Stimulated activated CD4-positive, alpha-beta T cell treated with anti-CD3 and anti-CD28 coated beads, Interleukin-1b, Interleukin-23, amount 100 ng/mL, for 1 hour (primary cell): ENCODE data around the gene GLG1.
A peak's percentile ranks its signal among the peaks of the same experiment; 100 is the strongest.

ENCODE experiments used
- DNase-seq, 2 donors: peaks; one replicate each; pipeline ENCODE4 v3.0.0-alpha.2; 2020; ENCODE audit warnings: low read depth in 2 of 2

Gene GLG1

DNA sequence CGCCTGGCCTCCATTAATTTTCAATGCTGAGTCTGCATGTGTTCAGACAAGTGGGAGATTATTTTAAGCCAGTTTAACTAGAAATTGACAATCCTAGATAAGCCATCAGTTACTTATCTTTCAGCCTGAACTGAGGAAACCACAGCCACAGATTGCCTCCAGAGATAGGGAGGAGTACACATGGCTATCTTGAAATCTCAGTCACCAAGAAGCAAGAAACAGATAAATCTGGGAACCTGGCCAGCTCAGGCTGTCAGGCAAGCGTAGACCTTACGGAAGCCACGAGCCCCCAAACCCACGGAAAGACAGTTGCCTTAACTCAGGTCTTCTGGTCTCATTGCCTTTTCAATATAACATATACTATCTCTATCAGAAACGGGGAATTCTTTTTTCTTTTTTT is 2.0 kb upstream of the GLG1 start:
- no peak for DNase-seq

DNA sequence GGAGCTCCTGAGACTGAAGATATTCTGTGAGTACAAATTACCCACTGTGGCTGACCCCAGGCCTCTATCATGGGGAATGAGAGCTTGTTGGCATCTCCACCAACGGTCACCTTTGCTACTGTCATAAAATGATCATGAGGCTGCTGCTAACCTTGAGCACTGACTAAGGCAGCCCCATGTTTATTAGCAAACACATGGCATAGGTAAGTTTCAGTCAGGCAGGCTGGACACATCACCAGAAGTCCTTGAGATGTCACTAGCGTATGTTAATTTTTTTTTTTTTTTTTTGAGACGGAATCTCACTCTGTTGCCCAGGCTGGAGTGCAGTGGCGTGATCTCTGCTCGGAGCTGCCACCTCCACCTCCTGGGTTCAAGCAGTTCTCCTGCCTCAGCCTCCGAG is 1.5 kb upstream of the GLG1 start:
- no peak for DNase-seq

DNA sequence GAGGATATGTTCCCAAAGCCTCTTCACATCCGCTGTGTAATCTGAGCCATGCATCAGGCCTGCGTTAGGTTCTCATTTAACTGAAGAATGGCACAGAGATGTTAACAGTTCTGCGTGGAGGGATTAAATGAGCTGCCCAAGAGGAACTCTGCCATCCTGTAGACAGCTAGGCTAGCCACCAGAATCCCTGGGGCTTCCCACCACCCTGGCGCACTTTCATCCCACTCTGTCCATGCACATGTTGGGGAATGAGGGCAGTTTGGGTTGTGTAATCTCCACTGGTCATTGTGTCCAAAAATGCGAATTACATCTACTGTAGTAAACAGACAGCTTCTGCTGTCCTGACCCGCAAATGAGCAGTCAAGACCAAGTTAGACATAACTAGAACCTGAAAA is 1.0 kb upstream of the GLG1 start:
- DNase-seq, result no peak

DNA sequence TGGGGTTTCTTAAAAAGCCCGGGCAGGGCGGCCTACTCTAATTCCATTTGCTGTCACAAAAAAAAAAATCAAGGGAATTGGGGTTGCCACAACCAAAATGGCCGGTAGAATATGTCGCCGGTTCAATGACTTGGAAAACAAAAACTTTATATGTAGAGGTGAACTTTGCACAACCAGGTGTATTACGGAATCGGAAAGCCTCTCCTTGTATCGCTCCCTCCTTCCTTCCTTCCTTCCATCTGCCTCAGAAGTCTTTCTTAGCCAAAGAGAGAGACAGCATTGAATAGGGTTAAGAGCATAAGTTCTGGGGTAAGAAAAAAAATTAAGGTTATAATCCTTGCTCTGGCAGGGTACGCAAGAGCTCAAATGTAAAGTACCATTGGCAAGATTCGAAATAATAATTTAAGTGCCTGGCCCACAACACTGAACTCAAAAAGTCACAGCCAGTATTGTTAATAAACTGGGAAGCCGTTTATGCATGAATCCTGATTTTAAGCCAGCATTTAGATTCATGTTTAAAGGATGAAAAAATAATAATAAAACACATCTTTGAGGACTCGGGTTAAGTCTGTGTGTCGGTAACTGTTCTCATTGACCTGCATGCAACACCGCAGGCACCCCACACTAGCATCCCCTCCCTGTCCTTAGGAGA is 522 bp upstream of the GLG1 start:
- no peak for DNase-seq

DNA sequence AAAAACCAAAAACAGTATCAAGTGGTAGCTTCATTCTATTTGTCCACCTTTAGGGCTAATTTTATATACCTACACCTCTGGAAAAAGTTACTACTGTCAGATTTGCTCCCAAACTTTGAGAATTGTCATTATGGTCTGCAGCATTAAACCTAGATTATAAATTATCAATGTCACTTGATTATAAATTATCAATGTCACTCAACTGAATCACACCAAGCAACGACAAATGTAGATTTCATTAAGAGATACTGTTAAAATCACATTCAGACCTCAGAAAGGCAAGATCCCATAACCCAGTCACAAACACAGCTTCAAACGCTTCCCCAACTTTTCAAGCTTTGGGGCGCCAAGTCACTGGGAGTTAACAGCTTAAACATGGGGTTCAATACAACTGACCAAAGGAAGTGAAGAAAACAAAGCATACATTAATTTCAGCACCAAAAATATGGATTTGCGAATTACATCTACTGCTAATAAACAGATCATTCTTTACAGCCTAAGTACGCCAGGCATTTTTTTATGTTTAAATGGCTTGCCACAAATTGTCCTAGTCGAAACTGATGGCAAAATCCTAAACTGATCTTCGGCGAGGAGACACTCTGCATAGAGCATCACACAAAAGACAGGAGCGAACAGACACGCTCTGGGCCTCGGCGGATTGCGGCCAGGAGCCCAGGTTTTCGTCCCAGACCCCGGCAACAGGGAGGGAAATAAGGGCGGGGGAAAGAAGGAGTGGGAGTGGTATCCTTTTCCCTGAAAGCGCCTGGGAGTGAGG is 981 bp downstream of the GLG1 start:
- no peak for DNase-seq

DNA sequence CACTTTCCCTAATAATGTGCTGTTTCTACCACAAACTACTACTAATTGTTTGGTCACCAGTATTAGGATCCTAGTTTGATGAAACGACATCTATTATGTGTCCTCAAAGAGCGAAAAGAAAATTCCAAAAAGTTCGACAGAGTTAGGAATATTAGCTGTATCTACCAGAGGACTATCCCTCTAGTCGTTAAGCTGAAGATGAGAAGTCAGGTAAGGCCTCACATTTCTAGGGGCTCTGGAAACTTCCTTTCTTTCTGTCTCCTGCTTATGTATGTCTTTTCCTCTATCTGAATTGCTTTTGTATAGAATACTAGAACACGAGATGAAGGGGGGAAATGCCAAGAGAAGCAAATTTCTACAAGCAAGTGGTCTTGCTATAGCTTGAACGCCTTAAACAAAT is 1.6 kb downstream of the GLG1 start:
- no peak for DNase-seq

DNA sequence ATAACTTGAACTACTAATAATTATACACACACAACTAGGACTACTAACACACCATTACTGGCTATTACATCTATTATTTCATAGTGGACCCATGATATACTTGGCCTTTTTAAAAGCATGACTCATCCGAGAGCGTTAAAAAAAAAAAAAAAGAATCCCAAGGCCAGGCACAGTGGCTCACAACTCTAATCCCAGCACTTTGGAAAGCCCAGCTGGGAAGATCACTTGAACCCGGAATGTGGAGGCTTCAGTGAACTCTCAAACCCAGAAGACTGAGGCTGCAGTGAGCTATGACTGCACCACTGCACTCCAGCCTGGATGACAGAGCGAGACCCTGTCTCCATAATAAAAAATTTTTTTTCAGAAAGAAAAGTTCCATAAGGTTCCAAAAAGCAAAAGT is 3.1 kb downstream of the GLG1 start:
- no peak for DNase-seq

DNA sequence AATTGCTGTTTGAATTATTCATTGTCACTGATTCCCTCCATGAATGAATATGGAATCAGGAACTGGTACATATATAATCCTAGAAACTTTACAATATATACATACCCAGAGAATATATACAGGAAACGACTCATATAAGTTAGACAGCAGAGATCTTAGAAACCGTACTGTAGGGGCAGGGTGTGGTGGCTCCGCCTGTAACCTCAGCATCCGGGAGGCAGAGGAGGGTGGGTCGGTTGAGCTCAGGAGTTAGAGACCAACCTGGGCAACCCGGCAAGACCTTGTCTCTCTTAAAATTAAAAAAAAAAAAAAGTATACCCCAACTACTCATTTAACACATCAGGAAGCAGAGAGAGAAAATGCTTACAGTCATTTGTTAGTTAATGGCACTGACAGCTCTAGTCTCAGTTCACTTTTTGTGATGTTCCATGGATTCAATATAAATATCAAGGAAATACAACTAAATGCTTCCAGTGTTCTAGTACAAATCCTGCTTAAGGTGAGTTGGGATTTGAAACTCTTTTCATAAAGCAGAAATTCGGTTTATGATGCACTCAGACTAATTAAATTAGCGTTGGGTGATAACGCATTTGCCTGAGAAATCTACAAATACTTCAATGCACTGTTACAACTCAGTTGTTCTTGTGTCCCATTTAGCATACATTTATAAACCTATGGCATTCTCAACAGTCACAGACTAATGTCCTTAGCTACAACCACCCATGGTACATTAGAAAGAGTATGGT is 5.6 kb downstream of the GLG1 start:
- peak in 1 of 2 donors; percentile 26 for DNase-seq

DNA sequence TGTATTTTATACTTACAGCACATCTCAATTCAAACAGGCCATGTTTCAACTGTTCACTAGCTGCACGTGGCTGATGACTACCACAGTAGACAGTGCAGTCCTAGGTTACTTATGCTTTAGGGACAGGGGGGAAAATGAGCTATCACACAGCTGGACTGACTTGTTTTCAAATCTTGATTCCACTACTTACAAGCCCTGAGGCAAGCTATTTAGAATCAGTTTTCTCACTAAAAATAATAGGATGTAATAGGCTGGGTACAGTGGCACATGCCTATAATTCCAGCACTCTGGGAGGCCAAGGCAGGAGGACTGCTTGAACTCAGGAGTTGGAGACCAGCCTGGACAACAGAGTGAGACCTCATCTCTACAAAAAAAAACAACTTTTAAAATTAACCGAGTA is 10.3 kb downstream of the GLG1 start:
- no peak for DNase-seq

DNA sequence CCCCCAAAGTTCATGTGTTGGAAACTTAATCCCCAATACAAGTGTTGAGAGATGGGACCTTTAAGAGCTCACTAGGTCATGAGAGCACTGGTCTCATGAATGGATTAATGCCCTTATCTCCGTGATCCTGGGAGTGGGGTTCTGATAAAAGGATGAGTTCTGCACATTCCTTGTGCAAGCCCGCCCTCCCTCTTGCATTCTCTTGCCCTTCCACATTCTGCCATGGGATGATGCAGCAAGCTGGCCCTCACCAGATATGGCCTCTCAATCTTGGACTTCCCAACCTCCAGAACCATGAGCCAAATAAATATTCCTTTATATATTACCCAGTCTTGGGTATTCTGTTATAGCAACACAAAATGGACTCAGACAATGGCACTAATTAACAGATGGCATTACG is 14.1 kb downstream of the GLG1 start:
- DNase-seq, result no peak

DNA sequence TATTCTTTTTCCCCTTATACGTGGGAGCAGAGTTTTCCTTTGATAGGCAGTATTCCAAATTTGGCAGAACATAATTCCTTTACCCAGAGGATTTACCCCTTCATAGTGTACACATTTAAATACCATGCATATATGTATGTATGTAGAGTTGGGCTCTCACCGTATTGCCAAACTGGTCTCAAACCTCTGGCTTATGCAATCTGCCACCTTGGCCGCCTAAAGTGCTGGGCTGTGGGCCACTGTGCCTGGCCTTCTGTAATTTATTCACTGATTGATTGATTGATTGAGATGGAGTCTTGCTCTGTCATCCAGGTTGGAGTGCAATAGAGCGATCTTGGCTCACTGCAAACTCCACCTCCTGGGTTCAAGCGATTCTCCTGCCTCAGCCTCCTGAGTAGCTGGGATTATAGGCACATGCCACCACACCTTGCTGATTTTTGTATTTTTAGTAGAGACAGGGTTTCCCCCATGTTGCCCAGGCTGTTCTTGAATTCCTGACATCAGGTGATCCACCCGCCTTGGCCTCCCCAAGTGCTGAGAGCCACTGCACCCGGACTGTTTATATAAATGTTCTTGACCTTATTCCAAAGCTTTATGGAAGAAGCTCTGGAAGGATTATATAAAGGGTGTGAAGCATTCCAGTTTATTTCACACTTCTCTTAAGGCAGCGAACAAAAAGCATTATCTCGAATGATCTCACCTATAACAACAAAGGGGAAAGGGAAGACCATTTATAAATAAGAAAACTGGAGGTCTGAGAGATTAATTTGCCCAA is 14.9 kb downstream of the GLG1 start:
- DNase-seq, result no peak

DNA sequence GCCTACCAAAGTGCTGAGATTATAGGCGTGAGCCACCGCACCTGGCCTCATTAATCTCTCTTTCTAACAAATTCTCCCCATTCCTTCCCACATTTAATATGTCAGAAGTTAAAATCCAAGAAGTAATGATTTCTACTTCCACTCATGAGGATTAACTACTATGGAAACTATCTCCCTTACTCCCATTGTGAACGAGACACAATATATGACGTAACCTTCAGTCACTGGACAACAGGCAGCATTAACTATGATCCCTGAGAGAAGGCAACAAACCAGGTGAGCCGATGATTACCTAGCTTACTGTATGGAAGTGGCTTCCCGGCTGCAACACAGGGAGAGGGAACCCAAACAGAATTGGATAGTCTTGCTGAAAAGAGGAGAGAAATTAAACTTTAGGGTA is 20.0 kb downstream of the GLG1 start:
- no peak for DNase-seq

DNA sequence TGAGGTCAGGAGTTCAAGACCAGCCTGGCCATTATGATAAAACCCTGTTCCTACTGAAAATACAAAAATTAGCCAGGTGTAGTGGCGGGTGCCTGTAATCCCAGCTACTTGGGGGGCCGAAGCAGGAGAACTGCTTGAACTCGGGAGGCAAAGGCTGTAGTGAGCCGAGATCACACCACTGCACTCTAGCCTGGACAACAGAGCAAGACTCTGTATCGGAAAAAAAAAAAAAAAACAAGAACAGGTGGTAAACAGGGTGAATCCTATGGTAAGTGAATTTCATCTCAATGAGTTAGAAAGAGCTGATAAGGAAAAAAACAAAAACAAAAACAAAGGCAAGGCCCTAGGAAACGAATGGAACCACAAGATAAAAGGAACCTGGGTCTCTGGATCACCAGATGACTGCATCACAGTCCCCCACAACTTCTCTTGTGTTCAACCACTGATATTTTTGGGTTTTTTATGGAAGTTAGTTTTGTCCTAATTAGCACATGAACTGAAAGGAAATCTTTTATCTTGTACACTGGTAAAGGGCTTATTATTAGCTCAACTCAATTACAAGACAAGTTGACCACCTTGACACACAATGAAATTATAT is 21.0 kb downstream of the GLG1 start:
- no peak for DNase-seq

DNA sequence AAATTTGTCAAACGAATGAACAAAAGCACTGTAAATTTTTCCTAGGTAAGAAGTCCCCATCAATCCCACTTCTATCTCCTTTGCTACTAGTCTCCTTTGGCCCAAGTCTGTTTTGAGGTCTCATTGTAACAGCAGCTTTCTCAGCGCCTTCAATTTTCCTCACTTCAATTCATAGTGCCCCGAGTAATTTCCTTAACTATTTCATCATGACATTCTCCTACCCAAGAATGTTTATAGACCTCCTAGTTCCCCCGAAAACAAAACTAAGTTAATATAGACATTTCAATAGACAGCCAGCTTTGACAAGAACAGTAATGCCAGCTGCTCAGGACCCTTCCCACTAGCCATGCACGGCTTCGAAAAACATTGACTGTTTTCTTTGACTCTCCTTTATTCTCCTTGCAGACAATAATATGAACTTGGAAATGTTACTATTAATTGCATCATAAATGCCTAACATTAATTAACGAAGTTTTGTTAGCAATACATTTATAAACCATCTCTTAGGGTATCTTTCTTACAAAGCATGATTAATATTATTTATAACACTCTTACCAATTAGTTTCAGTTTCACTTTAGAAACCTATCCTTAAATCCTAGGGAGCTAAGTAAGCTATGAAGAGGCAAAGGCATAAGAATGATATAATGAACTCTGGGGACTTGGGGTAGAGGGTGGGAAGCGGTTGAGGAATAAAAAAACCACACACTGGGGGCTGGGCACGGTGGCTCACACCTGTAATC is 22.8 kb downstream of the GLG1 start:
- no peak for DNase-seq

DNA sequence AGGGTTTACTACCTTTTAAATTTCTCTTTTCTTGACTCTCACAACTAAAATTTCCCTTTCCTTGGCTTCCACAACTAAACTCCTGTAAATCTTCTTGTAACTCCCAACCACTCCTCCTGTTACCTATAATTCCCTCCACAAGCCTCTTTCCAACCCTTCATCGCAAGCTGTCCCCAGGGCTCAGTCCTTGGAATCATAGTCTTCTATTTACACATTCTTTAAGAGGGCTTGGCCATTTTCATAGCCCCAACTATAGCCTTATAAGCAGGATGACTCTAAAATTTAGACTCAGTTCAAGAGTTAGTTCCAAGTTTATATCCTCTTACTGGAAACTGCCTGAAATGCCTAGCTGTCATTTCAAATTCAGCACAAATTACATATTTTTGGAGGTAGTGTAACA is 23.9 kb downstream of the GLG1 start:
- DNase-seq, result no peak

DNA sequence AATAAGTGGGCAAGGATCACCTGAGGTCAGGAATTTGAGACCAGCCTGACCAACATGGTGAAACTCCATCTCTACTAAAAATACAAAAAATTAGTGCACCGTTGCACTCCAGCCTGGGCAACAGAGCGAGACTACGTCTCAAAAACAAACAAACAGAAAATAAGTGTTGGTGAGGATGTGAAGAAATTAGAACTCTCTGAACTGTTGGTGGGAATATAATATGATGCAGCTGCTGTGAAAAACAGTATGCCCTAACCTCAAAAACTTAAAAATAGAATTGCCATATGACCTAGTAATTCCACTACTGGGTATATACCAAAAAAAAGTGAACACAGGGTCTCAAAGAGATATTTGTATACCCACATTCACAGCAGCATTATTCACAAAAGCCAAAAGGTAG is 26.1 kb downstream of the GLG1 start:
- no peak for DNase-seq

DNA sequence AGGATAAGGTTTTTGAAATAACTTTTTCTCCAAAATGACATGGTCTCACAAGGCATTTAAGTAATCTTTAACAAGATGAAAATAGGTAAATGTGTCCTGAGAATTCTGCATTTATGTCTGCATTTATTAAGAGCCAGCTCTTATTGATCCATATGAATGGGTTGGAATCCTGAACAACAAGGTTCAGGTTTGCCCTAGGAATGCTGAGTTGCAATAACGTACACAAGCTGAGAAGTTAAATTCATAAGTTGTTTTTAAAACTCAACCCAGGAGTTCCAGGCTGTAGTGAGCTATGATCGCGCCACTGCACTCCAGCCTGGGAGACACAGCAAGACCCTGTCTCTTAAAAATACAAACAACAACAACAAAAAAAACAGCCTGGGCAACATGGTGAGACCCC is 28.1 kb downstream of the GLG1 start:
- no peak for DNase-seq

DNA sequence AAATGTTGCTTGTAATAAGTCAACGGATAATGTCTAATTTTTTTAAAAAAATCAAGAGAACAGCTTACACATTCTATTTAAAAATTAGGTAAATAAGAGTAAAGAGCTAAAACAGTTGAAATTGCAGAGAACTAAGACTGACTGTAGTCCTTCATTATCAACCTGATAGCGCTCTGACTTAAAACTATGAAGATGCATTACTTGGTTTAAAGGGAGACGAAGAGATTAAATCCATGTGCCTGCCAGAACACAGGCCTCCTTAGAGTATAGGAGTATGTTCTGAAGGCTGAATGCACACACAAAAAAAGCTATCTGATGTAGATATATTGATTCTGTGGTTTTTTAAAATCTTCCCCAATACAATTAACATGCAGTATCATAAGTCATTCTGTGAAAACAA is 28.5 kb downstream of the GLG1 start:
- no peak for DNase-seq

DNA sequence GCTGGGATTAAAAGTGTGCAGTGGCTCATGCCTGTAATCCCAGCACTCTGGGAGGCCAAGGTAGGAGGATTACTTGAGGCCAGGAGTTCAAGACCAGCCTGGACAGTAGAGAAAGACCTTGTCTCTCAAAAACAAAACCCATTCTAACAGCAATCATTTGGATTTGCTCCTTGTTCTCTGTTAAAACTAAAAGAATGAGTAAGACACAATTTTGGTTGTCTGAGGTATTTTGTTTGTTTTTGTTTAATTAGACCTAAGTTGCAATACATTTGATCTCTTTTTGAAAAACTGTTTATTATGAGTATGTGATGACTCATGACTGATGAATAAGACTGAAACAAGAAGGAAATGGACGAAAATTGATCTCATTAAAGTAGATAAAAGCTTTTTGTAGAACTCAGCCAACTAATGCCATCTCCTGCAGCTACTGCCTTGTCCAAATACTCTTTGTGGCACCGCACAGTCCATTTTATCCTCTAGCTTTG is 29.0 kb downstream of the GLG1 start:
- DNase-seq, result no peak

DNA sequence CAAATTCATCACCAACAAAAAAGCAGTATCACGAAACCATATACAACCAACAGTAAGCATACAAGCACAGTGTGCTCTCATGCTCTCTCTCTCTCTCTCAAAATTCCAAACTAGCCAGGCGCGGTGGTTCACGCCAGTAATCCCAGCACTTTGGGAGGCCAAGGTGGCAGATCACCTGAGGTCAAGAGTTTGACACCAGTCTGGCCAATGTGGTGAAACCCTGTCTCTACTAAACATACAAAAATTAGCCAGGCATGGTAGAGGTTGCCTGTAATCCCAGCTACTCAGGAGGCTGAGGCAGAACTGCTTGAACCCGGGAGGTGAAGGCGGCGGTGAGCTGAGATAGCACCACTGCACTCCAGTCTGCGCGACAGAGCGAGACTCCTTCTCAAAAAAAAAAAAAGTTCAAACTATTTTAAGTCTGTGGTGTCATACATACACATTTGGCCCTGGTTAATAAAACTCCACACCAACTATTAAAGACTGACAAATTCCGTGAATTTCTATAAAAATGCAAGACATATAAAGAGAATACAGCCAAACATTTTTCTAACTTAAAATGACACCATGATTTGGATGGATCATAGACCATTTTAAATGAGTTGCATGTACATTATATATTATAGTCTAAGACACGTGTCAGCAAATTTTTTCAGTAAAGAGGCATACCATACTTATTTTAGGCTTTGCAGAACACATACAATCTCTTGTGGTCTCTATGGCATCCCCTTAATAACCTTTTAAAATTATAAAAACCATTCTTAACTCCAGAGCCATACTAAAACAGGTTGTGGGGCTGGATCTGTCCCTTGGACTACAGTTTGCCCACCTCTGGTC is 30.9 kb downstream of the GLG1 start:
- no peak for DNase-seq
